GM21723 (cell line): ENCODE results near the gene TRPM6.

ENCODE experiments used
- ATAC-seq: cut with Tn5 transposase; IDR thresholded peaks from one replicate; pipeline ENCODE4 v1.9.1; 2021; ENCODE audit warnings: mild to moderate bottlenecking, moderate library complexity; ENCODE audit not compliant: unreplicated experiment

TRPM6 gene

DNA sequence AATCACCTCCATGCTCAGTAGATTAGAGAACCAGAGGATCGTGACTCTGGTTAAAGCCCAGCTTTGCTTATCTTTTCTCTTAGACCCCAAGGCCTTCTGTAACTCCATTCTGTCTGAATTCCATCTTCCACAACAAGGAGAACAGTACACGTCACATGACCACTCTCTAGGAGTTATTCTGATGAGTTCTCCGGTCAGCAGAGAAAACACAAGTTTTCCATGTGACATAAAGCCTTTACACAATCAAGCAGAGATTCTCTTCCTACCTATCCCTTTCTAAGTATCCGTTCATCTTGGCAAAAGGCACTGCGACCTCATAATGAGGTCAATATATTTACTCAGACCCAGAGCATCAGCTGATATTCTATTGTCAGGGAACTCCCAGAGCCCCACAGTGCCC lies 112.3 kb downstream of the TRPM6 start:
- ATAC-seq = no peak

DNA sequence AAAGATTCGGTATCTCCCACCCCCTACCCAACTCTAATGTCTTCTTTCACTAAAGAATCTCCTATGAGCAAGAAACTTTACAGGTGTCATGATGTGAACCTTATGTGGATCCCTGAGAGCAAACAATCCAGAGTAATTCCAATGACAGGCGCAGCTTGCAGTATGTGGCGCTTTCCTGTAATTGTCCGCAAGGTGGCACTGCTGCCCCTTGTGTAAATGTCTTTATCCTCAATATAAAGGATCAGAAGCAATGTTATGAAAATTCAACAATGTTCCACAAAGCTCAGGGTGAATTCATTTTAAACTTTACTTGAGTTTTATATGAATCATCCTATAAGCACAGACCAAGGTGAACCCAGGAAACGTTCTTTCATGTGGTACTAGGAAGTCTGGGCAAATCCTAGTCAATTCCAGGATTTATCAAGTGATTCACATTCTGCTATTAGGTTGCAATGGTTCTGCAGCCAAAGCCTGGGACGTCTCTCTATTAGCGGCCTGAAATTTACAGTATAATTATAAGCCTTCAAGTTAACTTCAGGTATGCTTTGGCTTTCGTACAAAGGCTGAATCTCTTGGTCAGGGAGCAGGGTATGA lies 113.7 kb downstream of the TRPM6 start:
- ATAC-seq = peak; percentile 53

DNA sequence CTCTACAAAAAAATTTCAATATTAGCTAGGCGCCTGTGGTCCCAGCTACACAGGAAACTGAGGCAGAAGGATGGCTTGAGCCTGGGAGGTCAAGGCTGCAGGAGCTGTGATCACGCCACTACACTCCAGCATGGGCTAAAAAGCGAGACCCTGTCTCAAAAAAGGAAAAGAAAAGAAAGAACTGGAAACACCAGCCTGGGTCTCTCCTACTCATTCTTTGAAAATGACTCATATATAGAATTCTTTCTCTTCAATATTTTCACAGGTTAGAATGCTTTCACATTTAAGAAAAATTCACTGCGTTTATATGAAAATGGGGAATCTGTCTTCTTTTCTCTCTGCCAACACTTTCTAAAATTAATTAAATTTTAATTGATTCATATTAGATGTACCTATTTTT lies 115.6 kb downstream of the TRPM6 start:
- peak; percentile 55 for ATAC-seq

DNA sequence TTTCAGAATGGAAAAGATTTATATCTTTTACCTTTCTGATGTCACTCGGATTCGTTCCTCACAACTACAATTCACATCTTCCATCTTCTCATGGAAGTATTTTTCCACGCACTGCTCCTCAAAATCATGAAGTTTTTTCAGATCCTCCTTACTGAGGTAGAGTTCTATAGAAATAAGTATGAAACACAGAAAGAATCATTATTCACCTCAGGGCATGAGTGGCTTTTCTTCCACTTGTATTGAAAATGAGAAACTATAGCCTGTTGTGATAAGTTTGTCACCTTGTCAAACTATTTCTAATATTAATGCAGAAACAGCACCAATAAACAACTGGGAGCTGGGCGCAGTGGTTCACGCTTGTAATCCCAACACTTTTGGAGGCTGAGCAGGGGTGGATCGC lies 116.0 kb downstream of the TRPM6 start:
- no peak for ATAC-seq

DNA sequence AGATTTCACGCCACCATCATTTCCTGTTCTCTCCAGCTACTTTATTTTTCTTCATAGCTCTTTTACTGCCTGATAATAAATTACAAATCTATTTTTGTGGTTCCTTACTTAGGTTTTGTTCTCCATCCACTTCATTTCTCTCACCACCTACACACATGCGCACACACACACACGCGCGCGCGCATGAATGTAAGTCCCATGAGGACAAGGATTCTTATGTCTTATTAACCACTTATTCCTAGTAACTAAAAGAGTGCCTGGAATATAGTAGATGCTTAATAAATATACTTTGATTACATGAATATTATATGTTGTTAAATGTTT lies 116.5 kb downstream of the TRPM6 start:
- no peak for ATAC-seq

DNA sequence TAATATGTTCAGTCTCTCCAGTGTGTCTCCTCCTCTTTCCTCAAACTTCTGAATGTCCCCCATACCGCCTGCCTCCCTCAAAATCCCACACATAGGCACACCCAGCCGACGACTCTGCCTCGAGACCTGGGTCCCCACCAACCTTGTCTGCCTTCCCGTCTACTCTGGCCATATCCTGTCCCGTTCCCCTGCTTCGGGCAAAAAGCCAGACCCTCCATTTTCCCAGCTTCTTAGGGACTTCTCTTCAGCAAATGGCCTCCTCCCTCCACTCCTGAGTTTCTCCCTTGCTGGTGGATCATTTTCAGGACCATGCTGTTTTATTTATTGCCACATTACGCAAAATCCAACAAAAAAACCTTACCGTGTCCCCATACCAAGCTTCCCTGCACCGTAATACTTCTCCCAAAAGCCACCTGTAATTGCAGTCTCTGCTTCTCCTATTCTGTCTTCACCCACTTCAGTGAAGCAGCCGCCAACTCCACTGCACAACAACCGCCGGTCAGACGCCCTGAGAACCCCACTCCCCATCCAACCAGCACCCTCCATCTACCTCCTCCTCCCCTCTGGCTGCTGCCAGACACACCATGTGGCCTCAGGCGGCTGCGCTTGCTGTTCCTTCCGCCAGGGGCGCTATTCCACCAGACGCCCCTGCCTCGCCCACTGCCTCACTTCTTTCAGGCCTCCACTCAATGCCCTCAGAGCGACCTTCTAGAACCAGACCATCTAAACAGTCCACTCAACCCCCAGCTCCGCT lies 117.0 kb downstream of the TRPM6 start:
- ATAC-seq = peak; percentile 74

DNA sequence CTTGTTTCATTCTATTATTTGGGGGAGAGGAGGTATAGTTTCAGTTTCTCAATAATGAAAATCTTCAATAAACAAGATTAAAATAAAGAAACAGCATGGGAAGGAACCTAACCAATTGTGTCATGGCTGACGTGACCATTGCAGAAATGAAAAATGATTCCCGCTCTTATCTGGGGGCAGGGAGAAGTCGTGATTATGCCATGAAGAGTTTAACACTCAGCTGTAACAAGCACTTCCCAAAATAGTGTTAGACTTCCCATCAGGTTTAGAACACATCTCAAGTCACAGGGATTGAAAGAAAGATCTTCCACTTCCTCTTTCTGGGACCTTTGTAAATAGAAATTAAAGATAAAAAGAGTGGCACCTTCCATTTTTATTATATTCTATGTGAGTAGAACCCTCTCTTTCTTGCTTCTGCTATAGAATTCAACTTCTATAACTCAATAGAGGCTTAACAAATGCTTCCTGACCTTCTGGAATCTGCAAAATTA lies 122.2 kb downstream of the TRPM6 start:
- no peak for ATAC-seq

DNA sequence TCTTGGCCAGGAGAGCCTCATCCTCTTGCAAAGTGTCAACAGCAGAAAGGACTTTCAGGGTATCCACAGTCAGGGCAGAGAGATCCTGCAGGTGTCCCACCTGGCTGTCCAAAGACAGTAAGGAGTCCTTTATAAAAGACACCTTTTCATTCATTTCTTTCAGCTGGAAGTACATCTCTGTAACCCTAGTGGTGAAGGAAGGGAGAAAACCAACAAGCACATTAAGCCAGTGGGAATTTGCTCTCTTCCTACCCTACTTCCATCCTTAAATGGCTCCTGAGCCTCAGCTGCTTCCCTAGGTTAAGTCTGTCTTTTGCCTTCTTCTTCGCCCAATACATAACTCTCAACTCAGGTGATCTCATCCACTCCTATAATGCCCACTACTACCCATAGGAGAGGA lies 124.8 kb downstream of the TRPM6 start:
- no peak for ATAC-seq

DNA sequence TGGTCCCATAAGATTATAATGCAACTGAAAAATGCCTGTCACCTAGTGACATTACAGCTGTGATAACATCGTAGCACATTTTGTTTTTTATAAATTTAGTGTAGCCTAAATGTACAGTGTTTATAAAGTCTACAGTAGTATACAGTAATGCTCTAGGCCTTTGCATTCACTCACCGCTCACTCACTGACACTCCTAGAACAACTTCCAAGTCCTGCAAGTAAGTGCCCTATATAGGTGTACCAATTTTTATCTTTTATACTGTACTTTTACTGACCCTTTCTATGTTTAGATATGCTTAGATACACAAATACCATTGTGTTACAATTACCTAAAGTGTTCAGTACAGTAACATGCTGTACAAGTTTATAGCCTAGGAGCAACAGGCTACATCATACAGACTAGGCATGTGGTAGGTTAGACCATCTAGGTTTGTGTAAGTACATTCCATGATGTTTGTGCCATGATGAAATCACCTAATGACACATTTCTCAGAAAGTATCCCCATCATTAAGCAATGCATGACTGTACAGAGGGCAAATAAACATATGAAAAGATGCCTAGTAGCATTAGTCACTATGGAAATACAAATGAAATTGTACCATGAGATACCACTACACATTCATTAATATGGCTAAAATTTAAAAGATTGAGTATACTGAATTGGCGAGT lies 127.6 kb downstream of the TRPM6 start:
- no peak for ATAC-seq

DNA sequence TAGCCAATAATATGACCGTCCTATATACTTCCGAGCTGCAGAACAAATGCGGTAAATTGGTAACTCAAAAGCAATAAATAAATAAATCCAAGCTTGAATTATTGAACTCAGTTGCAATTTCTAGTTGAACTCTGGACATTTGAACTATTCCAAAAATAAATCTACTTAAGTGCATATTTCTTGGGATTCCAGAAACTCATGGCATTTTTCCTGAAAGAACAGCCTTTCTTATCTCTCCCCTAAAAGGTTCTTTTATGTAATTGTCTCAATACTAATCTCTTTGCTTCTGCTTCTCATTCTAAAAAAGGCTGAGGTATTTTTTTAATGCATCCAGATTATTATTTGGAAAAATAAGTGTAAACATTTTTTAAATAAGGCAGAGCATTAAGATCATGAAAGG lies 131.7 kb downstream of the TRPM6 start:
- no peak for ATAC-seq

DNA sequence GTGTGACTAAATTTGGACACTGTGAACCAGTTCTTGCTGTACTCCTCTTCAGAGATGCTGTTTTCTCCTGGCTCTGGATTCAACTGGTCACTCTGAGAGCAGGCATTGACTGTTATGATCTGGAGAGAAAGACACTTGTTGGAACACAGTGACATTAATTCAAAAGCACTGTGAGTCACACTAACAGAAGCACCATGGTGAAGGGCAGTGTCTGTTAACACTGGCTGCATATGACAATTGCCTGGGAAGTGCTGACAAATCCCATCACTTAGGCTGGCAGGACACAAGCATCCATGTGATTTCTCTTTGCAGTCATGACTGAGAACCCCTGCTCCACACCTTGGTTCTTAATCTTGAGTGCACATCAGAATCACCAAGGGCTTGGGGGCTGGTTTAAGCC lies 132.4 kb downstream of the TRPM6 start:
- no peak for ATAC-seq

DNA sequence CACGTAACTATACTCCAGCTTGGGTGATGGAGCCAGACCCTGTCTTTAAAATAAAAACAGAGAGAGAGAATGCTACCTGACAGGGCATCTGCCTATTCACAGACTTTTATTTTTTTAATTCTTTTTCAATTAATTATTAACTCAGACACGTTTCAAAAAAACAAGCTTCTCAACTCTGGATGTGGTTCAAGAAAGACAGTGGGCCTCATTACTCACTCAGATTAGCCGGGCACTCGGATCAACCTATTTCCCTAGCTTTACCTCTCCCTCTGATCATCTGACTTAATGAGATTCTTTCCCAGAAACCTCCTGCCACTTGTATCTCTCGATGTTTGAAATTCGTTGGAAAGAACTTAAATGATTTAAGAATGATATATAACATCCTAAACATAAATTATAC lies 134.1 kb downstream of the TRPM6 start:
- ATAC-seq = no peak

DNA sequence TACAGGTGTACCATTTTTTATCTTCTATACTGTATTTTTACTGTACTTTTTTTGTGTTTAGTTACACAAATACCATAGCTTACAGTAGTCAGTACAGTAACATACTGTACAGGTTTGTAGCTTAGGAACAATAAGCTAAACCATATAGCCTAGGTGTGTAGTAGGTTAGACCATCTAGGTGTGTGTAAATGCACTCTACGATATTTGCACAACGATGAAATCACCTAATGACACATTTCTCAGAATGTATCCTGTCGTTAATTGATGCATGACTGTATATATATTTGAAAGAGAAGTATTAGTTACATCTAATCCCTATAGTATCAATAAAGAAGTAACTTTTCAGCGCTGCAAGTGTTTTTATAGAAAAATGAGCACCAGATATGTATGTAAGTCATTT lies 138.8 kb downstream of the TRPM6 start:
- no peak for ATAC-seq

DNA sequence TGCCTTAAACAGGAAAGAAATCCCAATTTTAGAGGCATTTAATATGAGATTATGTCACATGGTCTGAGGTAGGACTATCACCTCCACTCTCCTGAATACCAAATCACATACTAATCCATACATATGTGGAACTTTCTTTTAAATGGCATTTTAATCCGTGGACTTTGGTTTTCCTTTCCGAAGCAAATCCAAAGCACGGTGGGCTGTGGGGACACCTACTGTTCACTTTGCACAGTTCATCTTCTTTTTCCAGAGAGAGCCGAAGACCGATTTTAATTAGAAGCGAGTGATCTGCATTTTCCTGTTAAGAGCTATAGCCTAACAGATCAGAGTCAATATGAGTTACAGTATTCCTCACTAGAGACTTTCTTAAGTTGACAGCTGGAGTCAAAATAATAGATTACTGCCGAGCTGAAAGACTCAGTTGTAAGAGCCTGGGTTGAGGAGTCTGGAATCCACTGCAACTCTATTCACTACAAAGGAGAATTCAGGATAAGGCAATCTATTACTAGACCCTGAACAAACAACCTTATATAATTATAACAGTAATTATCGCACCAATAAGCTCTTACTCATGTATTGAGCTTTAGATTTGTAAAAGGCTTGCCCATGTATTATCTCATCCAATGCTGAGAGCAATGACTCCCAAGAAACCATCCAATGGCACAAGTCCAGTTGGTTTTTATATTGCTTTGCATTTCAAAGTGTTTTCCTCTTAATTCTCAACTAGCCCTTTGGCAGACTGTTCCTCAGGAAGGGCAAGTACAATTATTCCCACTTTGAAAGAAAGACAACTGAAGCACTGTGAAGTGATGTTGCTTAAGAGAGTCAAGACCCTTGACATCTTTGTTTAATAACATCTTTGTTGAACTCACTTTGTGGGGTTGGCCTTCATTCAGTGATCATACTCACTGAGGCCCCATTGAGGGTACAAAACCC lies 144.7 kb downstream of the TRPM6 start:
- ATAC-seq = no peak

DNA sequence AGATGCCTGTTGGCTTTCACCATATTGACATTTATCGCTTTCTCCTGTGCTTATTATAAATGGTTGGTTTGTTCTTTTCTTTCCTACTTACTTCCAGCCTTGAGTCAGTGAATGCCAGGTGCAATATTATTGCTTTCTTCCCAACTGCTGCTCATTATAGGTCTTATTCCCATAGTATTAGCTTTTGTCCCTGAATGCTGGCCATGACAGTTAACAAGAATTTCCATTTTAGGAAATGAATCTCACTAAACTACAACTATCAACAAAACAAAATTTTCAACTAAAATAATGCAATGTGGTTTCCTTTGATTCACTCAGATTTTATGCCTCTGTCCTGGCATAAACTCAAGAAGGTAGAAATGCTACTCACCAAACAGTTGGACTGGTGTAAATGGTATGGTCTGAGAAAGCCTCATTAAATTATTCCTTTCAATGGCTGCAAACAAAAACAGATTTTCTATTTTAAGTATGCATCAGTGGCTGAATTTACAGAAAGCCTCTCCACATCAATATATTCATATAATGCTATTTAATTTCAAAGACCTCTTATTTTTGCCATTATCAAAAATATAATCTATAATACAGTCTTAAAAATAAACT lies 145.4 kb downstream of the TRPM6 start:
- ATAC-seq = no peak

DNA sequence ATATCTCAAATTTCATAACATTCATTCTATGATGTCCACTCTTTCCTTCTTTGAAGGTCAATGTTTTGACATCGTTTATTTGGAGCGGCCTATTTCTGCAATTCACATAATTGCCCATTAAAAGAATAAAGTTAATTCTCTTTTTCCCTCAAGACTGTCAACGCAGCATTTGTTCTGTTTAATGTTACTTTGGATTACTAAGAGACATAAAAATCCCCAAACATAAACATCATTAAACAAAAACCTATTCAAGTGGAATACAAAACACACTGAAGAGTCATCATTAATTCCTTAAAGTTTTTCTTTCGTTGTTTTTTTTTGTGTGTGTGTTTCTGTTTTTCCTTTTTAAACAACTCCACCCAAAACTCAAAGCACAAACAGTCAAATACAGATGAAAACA lies 151.1 kb downstream of the TRPM6 start:
- no peak for ATAC-seq

DNA sequence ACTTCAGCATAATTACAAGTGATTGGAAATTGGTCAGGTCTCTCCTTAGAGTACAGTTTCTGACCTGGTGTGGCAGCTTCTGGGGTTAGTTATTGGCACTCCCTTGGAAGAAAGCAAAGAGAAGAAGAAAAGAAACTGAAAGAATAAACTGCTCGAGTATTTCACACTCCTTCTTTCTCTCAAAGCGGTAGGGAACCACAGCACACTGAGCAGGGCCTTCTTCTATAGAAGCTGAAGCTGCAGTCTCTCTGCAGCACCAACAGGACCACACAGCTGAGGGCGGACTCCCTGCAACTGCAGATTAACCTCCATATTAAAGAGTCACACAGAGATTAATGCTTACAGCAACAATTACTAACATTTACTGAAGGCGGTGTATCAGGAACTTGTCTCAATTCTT lies 152.0 kb downstream of the TRPM6 start:
- no peak for ATAC-seq

DNA sequence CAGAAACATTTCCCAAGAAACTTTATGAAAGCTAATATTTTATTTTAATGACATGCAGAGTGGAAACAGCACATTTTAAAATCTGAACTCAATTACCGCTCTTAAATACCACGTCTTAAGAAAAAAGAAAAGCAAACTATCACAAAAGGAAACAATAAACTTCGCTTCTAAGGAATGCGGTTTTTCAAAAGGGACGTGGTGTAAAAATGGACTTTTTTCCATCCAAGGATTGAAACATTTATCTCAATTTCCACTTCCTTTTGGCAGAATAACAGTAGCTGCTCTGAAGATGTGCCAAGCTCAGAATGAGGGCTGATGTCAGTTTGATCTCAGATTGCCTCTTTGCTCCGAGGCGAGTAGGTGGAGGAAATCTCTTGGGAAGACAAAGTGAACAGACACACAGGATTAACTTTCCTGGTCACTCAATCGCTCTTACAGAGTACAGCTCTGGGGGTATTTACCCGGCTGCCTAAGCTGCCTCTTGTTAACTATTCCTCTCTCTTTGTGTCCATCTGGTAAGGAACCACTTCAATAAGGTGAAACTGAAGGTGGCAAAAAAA lies 158.5 kb downstream of the TRPM6 start:
- no peak for ATAC-seq

DNA sequence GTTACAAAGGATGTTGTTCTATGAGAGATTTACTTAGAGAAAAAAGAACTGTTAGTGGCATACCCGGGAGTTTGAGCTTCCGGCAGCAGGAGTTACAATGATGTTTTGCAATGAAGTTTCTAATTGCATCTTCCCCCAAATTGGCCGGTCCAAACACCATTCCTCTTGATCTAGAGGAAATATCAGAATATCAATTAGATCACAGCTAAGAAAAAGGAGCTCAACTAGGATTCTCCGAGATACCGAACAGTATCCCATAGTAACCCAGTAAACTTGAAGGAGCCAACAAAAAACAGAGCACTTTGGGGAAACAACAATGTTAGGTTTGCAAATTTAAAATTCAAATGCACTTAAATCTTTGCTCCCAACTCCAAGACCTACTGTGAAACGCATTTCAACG lies 159.5 kb downstream of the TRPM6 start:
- no peak for ATAC-seq

DNA sequence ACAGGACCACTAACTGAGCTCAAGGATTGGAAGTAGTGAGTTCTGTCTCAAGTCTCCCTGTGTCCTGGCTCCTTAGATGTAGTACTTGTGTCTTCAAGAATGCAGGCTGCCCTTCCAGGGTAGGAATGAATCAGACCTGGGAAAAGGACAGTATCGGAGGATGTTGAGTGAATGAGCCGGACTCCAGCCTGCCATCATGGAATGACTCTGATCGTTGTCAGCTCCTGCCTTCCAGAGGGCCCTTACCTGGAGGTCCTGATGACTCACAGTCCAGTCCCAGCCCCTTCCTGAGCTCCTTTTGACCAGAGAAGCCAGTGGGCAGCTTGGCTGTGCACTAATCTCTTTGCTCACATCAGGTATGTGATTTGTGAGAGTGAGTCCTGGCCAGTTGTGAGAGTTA lies 161.1 kb downstream of the TRPM6 start:
- no peak for ATAC-seq

DNA sequence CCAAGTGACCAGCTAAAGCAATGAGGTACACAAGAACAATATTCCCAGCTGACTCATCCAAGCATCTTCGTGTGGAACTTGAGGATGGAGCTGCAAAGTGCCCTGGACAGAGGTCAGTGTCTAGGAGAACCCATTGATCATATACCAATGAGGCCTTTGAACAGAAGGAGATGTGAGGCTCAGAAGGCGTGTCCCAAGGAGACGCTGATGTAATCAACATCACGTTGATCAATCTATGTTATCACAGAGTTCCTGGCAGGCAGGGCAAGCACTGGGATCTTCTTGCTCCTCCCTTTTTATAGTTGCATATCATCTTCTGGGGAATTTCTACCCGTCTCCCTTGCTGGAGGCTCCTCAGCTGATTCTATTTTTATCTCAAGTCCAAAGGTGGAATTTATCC lies 163.4 kb downstream of the TRPM6 start:
- ATAC-seq = no peak
